ENCODE results near the gene ABHD17B.

The ABHD17B gene

GRCh38 chr9:71885467-71885866, 25.5 kb downstream of the ABHD17B start:
- in situ Hi-C loops (cut with HindIII; ENCODE audit: low pct_unique_long_range_greater_than_20kb, low sequenced_read_pairs): no loop called here

DNA sequence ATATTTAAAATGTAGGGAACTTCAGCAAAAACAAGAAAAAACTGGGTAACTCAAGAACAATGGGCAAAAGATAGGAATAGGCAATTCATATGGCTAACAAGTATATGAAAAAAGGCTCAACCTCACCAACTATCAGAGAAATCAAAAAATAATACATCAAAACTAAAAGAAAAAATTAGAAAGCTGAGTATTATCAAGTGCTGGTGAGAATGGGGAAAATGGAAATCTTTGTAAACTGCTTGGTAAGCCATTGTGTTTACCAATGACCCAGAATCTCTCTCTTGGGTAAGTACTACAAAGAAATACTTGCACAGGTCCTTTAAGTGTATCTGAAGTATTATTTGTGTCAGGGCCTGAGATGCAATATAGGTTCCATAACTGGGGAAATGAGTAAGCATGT, 27.0 kb downstream of the ABHD17B start:
- no peak for TF ChIP-seq JUND (IDR thresholded peaks at IDR 0.05; ENCODE audit: low read depth)
- no peak for DNase-seq (ENCODE audit: low read depth in 1 of 2, low spot score in 1 of 2)
- in situ Hi-C loops (cut with HindIII; ENCODE audit: low pct_unique_long_range_greater_than_20kb, low sequenced_read_pairs): no loop called here

More at GRCh38 chr9:71885467-71885866, 25.5 kb downstream of the ABHD17B start:
- no peak for DNase-seq (ENCODE audit: low read depth in 1 of 2, low spot score in 1 of 2)
- TF ChIP-seq JUND (IDR thresholded peaks at IDR 0.05; ENCODE audit: low read depth): no peak

- no peak for DNase-seq (ENCODE audit: low read depth in 1 of 2, low spot score in 1 of 2)
- TF ChIP-seq JUND (IDR thresholded peaks at IDR 0.05; ENCODE audit: low read depth): no peak
- in situ Hi-C loops (cut with HindIII; ENCODE audit: low pct_unique_long_range_greater_than_20kb, low sequenced_read_pairs): no loop called here
Measured at GRCh38 chr9:71879644-71880174, 31.3 kb downstream of the ABHD17B start.

DNA sequence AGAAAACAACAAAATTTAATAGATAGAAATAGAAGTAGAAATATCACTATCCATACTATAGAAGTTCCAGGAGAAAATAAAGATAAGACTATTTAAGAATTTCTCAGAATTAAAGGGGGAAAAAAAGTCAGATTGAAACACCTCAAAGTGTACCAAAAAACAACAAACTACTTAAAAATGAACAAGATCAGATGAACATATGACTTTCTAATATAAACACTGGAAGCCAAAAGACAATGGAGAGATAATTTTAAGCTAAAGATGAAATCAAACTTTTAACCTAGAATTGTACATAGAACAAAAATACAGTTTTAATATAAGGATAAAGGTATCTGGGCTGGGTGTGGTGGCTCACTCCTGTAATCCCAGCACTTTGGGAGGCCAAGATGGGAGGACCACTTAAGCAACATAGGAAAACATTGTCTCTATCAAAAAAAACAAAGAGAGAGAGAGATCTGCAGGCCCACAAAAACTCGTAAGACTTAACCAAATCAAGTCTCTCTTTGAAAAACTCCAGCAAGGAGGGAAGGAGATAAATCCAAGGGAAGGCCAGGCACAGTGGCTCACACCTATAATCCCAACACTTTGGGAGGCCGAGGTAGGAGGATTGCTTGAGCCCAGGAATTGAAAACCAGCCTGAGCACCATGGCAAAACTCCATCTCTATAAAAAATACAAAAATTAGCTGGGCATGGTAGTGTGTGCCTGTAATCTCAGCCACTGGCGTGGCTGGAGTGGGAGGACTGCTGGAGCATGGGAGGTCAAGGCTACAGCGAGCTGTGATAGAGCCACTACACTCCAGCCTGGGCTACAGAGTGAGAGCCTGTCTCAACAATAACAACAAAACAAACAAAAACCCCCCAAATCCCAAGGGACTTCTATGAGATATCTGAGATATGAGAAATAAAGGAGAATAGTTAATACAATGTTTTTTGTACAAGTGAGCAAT, 32.4 kb downstream of the ABHD17B start:
- DNase-seq (ENCODE audit: low read depth in 1 of 2, low spot score in 1 of 2): no peak
- TF ChIP-seq JUND (IDR thresholded peaks at IDR 0.05; ENCODE audit: low read depth): no peak
- in situ Hi-C loops (cut with HindIII; ENCODE audit: low pct_unique_long_range_greater_than_20kb, low sequenced_read_pairs): no loop called here

DNA sequence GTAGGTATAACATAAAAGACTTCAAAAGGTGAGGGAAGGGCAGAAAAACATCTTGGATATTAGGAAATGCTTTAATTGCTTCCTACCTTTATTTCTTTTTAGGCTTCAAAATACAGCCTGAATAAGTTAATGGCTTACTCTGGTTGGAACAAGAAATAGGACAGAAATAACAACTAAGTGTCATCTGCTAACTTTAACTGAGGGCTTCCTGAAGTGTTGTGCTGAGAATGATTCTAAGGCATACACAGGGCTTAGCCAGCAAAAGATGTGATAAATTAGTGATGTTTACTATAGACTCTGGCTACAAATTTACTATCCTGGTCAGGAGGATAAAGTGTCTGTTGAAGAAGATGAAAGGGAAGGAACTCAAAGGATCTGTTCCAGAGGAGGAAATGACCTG, 34.2 kb downstream of the ABHD17B start:
- DNase-seq (ENCODE audit: low read depth in 1 of 2, low spot score in 1 of 2): no peak
- no peak for TF ChIP-seq JUND (IDR thresholded peaks at IDR 0.05; ENCODE audit: low read depth)
- in situ Hi-C loops (cut with HindIII; ENCODE audit: low pct_unique_long_range_greater_than_20kb, low sequenced_read_pairs): no loop called here

- no peak for TF ChIP-seq JUND (IDR thresholded peaks at IDR 0.05; ENCODE audit: low read depth)
- in situ Hi-C loops (cut with HindIII; ENCODE audit: low pct_unique_long_range_greater_than_20kb, low sequenced_read_pairs): no loop called here
- DNase-seq (ENCODE audit: low read depth in 1 of 2, low spot score in 1 of 2): no peak
Measured at GRCh38 chr9:71876106-71876505, 34.9 kb downstream of the ABHD17B start.

GRCh38 chr9:71875345-71875744, 35.6 kb downstream of the ABHD17B start:
- in situ Hi-C loops (cut with HindIII; ENCODE audit: low pct_unique_long_range_greater_than_20kb, low sequenced_read_pairs): no loop called here
- no peak for DNase-seq (ENCODE audit: low read depth in 1 of 2, low spot score in 1 of 2)
- TF ChIP-seq JUND (IDR thresholded peaks at IDR 0.05; ENCODE audit: low read depth): no peak

DNA sequence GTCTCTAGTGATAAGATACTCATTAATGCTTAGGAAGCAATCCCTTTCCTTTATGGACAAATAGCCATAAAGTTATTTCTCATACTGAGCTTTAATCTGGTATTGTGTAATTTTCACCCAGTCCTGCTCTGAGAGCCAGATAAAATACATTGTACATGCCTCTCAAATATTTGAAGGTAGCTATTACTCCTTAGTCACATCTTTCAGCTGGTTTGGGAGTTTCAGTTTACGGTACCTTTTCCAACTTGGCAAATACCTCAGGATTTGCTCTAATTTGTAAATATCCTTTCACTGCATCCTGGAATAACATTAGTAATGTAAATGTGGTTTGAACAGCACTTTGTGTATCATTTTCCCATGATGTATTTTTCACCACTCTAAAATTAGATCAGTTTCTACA, 47.4 kb downstream of the ABHD17B start:
- no peak for TF ChIP-seq JUND (IDR thresholded peaks at IDR 0.05; ENCODE audit: low read depth)
- no peak for DNase-seq (ENCODE audit: low read depth in 1 of 2, low spot score in 1 of 2)
- in situ Hi-C loops (cut with HindIII; ENCODE audit: low pct_unique_long_range_greater_than_20kb, low sequenced_read_pairs): no loop called here

DNA sequence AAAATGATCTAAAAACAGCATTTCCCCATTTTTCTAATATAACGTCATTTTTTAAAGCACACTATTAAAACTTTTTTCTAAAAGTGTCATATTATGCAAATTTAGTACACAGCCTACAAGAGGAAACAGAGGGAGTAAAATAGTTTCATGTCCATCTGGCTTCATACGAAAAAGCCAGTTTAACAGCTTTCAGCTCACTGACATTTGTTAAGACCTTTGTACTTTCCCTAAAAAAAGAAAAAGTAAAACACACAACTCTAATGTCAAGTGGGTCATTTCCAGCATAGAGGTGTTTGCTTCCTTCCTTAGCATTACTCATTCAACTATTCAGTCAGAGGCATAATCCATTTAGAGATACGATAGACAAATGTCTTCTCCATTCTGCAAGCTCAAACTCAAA, 49.4 kb downstream of the ABHD17B start:
- no peak for DNase-seq (ENCODE audit: low read depth in 1 of 2, low spot score in 1 of 2)
- in situ Hi-C loops (cut with HindIII; ENCODE audit: low pct_unique_long_range_greater_than_20kb, low sequenced_read_pairs): no loop called here
- TF ChIP-seq JUND (IDR thresholded peaks at IDR 0.05; ENCODE audit: low read depth): no peak

DNA sequence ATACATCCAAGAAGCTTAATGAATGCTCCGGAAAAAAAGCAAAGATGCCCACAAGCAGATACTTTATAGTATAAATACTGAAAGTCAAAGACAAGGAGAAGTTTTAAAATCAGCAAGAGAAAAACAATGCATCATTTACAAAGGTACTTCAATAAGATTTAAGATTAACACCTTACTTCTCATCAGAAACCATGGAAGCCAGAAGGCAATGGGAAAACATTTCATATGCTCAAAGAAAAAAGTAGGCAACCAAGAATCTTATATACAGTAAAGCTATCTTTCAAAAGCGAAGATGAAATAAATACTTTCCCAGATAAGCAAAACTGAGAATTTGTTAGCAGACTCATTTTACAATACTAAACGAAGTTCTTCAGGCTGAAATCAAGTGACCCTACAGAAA, 51.1 kb downstream of the ABHD17B start:
- DNase-seq (ENCODE audit: low read depth in 1 of 2, low spot score in 1 of 2): no peak
- in situ Hi-C loops (cut with HindIII; ENCODE audit: low pct_unique_long_range_greater_than_20kb, low sequenced_read_pairs): no loop called here
- TF ChIP-seq JUND (IDR thresholded peaks at IDR 0.05; ENCODE audit: low read depth): no peak

- in situ Hi-C loops (cut with HindIII; ENCODE audit: low pct_unique_long_range_greater_than_20kb, low sequenced_read_pairs): no loop called here
- no peak for DNase-seq (ENCODE audit: low read depth in 1 of 2, low spot score in 1 of 2)
- no peak for TF ChIP-seq JUND (IDR thresholded peaks at IDR 0.05; ENCODE audit: low read depth)
Measured at GRCh38 chr9:71858812-71859211, 52.2 kb downstream of the ABHD17B start.

GRCh38 chr9:71858102-71858798, 52.7 kb downstream of the ABHD17B start:
- no peak for TF ChIP-seq JUND (IDR thresholded peaks at IDR 0.05; ENCODE audit: low read depth)
- in situ Hi-C loops (cut with HindIII; ENCODE audit: low pct_unique_long_range_greater_than_20kb, low sequenced_read_pairs): no loop called here
- no peak for DNase-seq (ENCODE audit: low read depth in 1 of 2, low spot score in 1 of 2)

DNA sequence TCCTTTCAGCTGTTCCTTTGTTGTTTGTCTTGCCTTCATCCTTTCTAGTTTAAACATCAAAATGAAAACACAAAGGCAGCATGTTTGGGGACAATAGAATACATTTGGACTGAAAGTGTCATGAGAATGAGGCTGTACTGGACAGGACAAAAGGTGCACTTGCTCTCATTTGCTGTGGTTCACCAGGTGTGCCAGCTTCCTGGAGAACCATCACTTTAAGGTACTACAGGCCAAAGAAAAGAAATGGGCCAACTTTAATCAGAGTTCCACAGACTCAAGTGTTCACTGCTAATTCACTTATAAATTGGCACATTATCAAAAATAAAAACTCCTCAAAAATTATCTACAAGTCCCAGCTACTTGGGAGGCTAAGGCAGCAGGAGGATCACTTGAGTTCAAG, 53.8 kb downstream of the ABHD17B start:
- DNase-seq (ENCODE audit: low read depth in 1 of 2, low spot score in 1 of 2): no peak
- in situ Hi-C loops (cut with HindIII; ENCODE audit: low pct_unique_long_range_greater_than_20kb, low sequenced_read_pairs): no loop called here
- TF ChIP-seq JUND (IDR thresholded peaks at IDR 0.05; ENCODE audit: low read depth): no peak
